Calu3 (cell line): Measurements from ENCODE around the gene CIAO1. TPM values are rescaled to one million over a fixed set of nuclear protein-coding genes. Genes with fewer than 3 reads are reported as not detected.

ENCODE experiments used
- BruUV-seq: library from RNA; stranded (reverse); fragments of 400-500 nt; replicated peaks from 2 replicates; lab custom pipeline; 2021; lab: Mats Ljungman, UMichigan
- CTCF ChIA-PET: fragments of 300-600 bp; sonication (Branson Sonifier 250); formaldehyde crosslinking; loops from one replicate; lab custom pipeline; 2022; ENCODE audit warnings: antibody characterized with exemption; lab: Charles Lee
- DNase-seq: peaks from one replicate; pipeline ENCODE4 v3.0.0; 2022
- H3K27ac Mint-ChIP-seq: one replicate; pipeline ENCODE4 v1.8.0; 2022; ENCODE audit warnings: mixed read lengths; ENCODE audit not compliant: unreplicated experiment
- H3K27me3 Mint-ChIP-seq: one replicate; pipeline ENCODE4 v1.8.0; 2022; ENCODE audit warnings: mixed read lengths; ENCODE audit not compliant: unreplicated experiment
- H3K36me3 Mint-ChIP-seq: one replicate; pipeline ENCODE4 v1.8.0; 2022; ENCODE audit warnings: mild to moderate bottlenecking, moderate library complexity, mixed read lengths; ENCODE audit not compliant: insufficient read depth, unreplicated experiment
- H3K4me1 Mint-ChIP-seq: one replicate; pipeline ENCODE4 v1.8.0; 2022; ENCODE audit warnings: mild to moderate bottlenecking, low read depth, mixed read lengths; ENCODE audit not compliant: unreplicated experiment
- H3K4me3 Mint-ChIP-seq: one replicate; pipeline ENCODE4 v1.8.0; 2022; ENCODE audit warnings: mild to moderate bottlenecking, low read depth, moderate library complexity, mixed read lengths; ENCODE audit not compliant: unreplicated experiment
- H3K9me3 Mint-ChIP-seq: one replicate; pipeline ENCODE4 v1.8.0; 2022; ENCODE audit warnings: low read depth, mixed read lengths; ENCODE audit not compliant: unreplicated experiment
- intact Hi-C: fragments of 100-400 bp; cut with micrococcal nuclease; formaldehyde crosslinking; loops from one replicate; pipeline ENCODE4 v1.10.0; 2022; ENCODE audit not compliant: unreplicated experiment
- total RNA-seq: library from RNA; stranded (reverse); gene quantifications from 2 replicates; pipeline ENCODE4 v1.2.3, GENCODE V29; 2022
- TF ChIP-seq, protein P1 (sequence below): fragments of 200-600 bp; IDR thresholded peaks from one replicate; pipeline ENCODE4 v1.8.0; 2022; ENCODE audit warnings: antibody characterized with exemption; ENCODE audit not compliant: unreplicated experiment

CIAO1 gene
- total RNA-seq, 1 experiment from 2014 or later, result 75.7 TPM

DNA sequence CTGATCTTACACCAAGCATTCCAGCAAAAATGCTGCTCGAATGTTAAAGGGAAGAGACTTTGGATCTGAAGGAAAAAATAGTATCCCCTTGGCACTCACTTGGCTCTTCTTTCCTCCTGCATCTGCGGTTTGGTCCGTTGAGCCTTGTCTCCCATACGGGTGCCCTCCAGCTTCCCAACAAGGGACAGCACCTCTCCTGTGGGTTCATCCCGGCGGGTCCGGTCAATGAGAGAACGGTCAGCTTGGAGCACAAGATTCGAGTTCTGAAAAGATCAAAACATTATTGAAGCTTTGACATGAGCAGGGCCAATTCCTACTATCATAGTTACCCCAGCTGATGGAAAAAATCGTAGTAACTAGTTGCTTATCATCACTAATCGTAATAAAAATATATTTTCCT, 38.6 kb downstream of the CIAO1 start:
- CTCF ChIA-PET, result interaction anchor here (0.6 kb wide), 1 partner anchor 1380 kb away, joined by 3 read pairs; no protein-coding TSS in a partner anchor

DNA sequence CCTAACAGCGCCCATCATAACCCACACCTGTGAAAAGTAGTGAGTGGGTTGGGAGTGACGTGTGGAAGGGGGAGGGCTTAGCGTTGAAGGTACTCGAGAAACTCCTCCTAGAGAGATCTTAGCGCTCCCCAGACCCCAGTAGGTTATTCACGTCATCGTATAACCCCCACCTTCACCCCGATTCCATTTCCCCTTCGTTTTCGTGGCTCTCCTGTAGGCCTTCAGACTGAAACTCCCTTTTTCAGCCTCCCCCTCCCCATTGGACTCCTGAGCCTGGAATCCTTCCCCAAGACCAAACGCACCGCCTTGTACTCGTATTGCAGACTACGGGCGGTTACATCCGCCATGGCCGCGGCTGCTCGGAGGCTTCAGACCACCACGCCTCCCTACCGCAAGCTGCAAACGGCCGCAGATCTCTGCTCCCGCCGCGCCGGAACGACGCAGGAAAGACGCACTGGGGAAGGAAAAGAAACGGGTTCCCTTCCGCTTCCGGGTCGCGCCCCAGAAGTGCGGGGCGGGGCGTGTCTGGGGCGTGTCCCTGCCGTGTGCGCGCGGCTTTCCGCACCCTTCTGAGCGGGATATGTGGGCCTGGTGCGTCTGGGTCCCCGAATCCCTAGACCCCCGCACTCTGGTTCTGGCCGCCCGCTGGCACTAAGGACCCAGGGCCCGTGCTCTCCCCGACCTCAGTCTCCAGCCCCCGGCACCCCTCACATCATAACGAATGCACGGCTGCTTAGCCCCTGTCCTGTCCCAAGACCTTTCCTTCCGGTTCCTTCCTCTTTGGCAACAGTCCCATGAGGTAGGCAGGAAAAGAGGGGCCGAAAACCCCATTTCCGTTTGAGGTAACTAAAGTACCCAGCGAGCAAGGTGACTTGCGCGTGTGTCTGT, 39.3 kb downstream of the CIAO1 start, which contains the start of gene SNRNP200:
TSS of gene SNRNP200 (minus strand) at position 456 of the 888 bp plus-strand sequence. CDS start at position 347, 109 bp downstream.
- TF ChIP-seq, protein P1, sequence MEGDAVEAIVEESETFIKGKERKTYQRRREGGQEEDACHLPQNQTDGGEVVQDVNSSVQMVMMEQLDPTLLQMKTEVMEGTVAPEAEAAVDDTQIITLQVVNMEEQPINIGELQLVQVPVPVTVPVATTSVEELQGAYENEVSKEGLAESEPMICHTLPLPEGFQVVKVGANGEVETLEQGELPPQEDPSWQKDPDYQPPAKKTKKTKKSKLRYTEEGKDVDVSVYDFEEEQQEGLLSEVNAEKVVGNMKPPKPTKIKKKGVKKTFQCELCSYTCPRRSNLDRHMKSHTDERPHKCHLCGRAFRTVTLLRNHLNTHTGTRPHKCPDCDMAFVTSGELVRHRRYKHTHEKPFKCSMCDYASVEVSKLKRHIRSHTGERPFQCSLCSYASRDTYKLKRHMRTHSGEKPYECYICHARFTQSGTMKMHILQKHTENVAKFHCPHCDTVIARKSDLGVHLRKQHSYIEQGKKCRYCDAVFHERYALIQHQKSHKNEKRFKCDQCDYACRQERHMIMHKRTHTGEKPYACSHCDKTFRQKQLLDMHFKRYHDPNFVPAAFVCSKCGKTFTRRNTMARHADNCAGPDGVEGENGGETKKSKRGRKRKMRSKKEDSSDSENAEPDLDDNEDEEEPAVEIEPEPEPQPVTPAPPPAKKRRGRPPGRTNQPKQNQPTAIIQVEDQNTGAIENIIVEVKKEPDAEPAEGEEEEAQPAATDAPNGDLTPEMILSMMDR, result no peak
- Mint-ChIP-seq H3K36me3 (peaks cover 49% of the 10 kb centered on the region), H3K9me3 (no peaks in the 10 kb centered on the region), H3K4me3 (peak within 1 kb of the TSS; percentile 98), H3K27ac (peak within 1 kb of the TSS; percentile 94), H3K4me1 (peaks cover 22% of the 10 kb centered on the region), H3K27me3 (no peaks in the 10 kb centered on the region)
- DNase-seq, result peak; percentile 88
- no TSS peak for BruUV-seq
- intact Hi-C loops, result no loop called here
- CTCF ChIA-PET, result interaction anchor here (0.6 kb wide), 1 partner anchor 1379 kb away, joined by 3 read pairs; no protein-coding TSS in a partner anchor

More for the DNA sequence above, 38.6 kb downstream of the CIAO1 start:
- Mint-ChIP-seq H3K9me3 (no peaks in the 10 kb centered on the region), H3K4me3 (peak overlapping the region; percentile 98), H3K4me1 (peaks cover 22% of the 10 kb centered on the region), H3K27me3 (no peaks in the 10 kb centered on the region), H3K36me3 (peaks cover 49% of the 10 kb centered on the region), H3K27ac (peak overlapping the region; percentile 94)
- DNase-seq, result no peak
- TF ChIP-seq, protein P1, result no peak
- no TSS peak for BruUV-seq
- intact Hi-C loops, result no loop called here

DNA sequence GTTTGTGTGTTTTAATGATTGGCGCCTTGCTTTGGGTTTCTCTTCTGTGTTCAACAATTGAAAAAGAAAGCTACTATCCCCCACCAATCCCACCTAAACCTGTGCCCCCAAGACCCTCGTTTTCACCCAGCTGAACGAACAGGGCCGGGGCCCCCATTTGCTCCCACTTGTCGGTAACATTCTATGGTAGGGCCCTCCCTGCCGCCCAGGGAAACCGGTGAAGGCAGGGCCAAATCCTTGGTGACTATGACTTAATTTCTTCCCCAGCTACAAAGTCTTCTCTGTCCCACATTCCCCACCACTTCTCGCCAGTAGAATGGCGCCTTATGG, 39.9 kb downstream of the CIAO1 start:
- no peaks in the 10 kb centered on the region for H3K27me3 Mint-ChIP-seq
- H3K4me3 Mint-ChIP-seq, result peak overlapping the region; percentile 98
- TF ChIP-seq, protein P1, result no peak
- TSS peak; percentile 88 for BruUV-seq
- no peaks in the 10 kb centered on the region for H3K9me3 Mint-ChIP-seq
- intact Hi-C loops, result no loop called here
- no peak for DNase-seq
- H3K36me3 Mint-ChIP-seq, result peaks cover 48% of the 10 kb centered on the region
- H3K4me1 Mint-ChIP-seq, result peaks cover 22% of the 10 kb centered on the region
- CTCF ChIA-PET, result no interaction called here
- H3K27ac Mint-ChIP-seq, result peak overlapping the region; percentile 94

DNA sequence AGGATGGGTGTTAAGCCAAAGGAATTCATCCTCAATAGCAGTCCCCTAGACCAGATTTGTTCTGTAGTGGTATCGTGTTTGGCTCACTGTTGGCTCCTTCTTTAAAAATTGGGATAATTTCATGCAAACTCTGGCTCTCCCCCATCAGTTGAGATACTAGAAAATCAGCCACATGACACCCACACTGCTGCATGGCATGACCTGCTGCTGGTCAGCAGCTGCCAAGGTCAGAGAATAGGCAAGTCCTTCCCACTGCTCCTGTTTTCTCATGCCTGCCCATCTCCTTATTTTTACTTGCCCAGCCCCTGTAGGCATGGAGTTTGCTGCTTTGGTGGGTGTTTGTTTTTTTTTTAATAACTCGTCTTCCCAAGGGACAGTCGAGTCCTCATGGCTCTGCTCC, 40.3 kb downstream of the CIAO1 start:
- H3K36me3 Mint-ChIP-seq, result peaks cover 43% of the 10 kb centered on the region
- BruUV-seq, result no TSS peak

More for the DNA sequence above, 40.3 kb downstream of the CIAO1 start:
- no peak for DNase-seq
- H3K27me3 Mint-ChIP-seq, result no peaks in the 10 kb centered on the region
- no peaks in the 10 kb centered on the region for H3K9me3 Mint-ChIP-seq
- CTCF ChIA-PET, result no interaction called here
- H3K4me1 Mint-ChIP-seq, result peaks cover 22% of the 10 kb centered on the region
- peak overlapping the region; percentile 94 for H3K27ac Mint-ChIP-seq
- peak overlapping the region; percentile 98 for H3K4me3 Mint-ChIP-seq
- TF ChIP-seq, protein P1, result no peak
- intact Hi-C loops, result no loop called here
